ENCODE data around the gene MFNG. TPM values are rescaled to one million over a fixed set of nuclear protein-coding genes. Genes with fewer than 3 reads are reported as not detected.

MFNG gene
- total RNA-seq, 3 donors from 2014 or later = 11.3 to 16.1 (median 13.7) TPM

- Histone ChIP-seq H3K36me3 (ENCODE audit: low read depth) (no peaks in the 10 kb centered on the region), H3K4me3 (no peak overlapping the region), H3K9me3 (no peaks in the 10 kb centered on the region), H3K4me1 (ENCODE audit: low read depth) (no peaks in the 10 kb centered on the region)
- DNase-seq (no peak), ATAC-seq (no peak)
- intact Hi-C loops (cut with DNase I, micrococcal nuclease) = no loop called here
- TF ChIP-seq, protein P1, sequence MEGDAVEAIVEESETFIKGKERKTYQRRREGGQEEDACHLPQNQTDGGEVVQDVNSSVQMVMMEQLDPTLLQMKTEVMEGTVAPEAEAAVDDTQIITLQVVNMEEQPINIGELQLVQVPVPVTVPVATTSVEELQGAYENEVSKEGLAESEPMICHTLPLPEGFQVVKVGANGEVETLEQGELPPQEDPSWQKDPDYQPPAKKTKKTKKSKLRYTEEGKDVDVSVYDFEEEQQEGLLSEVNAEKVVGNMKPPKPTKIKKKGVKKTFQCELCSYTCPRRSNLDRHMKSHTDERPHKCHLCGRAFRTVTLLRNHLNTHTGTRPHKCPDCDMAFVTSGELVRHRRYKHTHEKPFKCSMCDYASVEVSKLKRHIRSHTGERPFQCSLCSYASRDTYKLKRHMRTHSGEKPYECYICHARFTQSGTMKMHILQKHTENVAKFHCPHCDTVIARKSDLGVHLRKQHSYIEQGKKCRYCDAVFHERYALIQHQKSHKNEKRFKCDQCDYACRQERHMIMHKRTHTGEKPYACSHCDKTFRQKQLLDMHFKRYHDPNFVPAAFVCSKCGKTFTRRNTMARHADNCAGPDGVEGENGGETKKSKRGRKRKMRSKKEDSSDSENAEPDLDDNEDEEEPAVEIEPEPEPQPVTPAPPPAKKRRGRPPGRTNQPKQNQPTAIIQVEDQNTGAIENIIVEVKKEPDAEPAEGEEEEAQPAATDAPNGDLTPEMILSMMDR (IDR thresholded peaks at IDR 0.05) = no peak
These were observed 9.5 kb downstream of the MFNG start for GRCh38 chr22:37476389-37477329.

- intact Hi-C loops (cut with DNase I, micrococcal nuclease) = no loop called here
These were observed 11.6 kb downstream of the MFNG start for GRCh38 chr22:37474447-37475090.

DNA sequence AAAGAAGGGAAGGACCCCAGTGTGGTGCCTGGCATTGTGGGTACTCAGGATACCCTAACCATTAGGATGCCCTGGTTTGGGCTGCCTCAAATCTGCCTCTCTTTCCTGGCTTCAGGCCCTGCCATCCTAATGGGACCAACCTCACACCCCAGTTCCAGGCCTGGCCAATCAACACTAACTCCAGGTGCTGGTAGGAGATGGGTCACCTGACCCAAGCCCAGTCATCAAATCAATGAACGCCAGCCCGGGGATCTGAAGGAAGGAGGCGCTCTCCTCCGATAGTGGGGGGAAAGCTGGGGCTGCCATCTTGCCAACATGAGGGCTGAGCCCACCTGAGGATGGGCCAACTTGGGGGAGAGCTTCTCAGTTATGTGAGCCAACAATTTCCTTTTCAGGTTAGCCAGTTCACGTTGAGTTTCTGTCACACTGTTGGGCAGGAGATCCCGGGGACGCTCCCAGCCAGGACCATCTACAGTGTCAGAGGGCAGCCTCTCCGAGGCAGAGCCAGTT is 12.7 kb downstream of the MFNG start:
- no peaks in the 10 kb centered on the region for H3K9me3 ChIP-seq
- ATAC-seq = no peak
- H3K4me3 ChIP-seq = no peak overlapping the region
- H3K4me1 ChIP-seq (ENCODE audit: low read depth) = no peaks in the 10 kb centered on the region
- DNase-seq = peak in 1 of 3 donors; percentile 14
- TF ChIP-seq, protein P1 (IDR thresholded peaks at IDR 0.05) = no peak
- H3K36me3 ChIP-seq (ENCODE audit: low read depth) = no peaks in the 10 kb centered on the region
- intact Hi-C loops (cut with DNase I, micrococcal nuclease) = no loop called here

More at GRCh38 chr22:37474447-37475090, 11.6 kb downstream of the MFNG start:
- no peak overlapping the region for H3K4me3 ChIP-seq
- TF ChIP-seq, protein P1 (IDR thresholded peaks at IDR 0.05) = no peak
- DNase-seq (peak in 1 of 3 donors; percentile 33), ATAC-seq (no peak)
- H3K4me1 ChIP-seq (ENCODE audit: low read depth) = no peaks in the 10 kb centered on the region
- H3K9me3 ChIP-seq = no peaks in the 10 kb centered on the region
- no peaks in the 10 kb centered on the region for H3K36me3 ChIP-seq (ENCODE audit: low read depth)

- ATAC-seq = peak; percentile 77
- intact Hi-C loops (cut with DNase I, micrococcal nuclease) = no loop called here
- TF ChIP-seq, protein P1 (IDR thresholded peaks at IDR 0.05) = peak; percentile 44
- H3K9me3 ChIP-seq = no peaks in the 10 kb centered on the region
- DNase-seq = peak in 2 of 3 donors; percentile 67 to 69
- no peaks in the 10 kb centered on the region for H3K36me3 ChIP-seq (ENCODE audit: low read depth)
- H3K4me1 ChIP-seq (ENCODE audit: low read depth) = no peaks in the 10 kb centered on the region
- H3K4me3 ChIP-seq = no peak overlapping the region
These were observed 13.7 kb downstream of the MFNG start for GRCh38 chr22:37472418-37473006.

DNA sequence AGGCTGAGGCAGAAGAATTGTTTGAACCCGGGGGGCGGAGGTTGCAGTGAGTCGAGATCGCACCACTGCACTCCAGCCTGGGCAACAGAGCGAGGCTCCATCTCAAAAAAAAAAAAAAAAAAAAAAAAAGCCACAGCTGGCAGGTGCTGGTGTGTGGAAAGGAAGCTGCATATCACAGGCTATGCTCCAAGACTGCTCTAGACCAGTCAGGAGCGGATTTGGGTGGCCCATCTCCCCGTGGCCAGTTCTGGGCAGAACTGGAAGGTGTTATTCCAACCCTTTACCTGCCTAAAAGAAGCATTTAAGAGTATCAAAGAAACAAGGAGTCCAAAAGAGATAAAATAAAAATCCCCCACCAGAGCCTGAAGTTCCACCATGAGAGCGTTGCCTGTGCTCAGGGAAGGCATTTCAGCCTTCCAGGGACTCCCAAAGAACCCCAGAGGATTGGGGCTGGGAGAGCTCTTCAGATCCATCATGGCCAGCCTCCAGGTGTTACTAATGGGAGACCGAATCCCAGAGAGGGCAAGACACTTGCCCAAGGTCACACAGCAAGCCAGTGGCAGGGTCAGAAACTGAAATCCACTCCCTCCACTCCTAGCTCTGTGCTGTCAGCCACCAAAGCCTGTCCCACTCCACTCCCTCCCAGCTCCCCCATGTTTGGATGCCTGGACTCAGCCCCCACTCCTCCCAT is 14.3 kb downstream of the MFNG start:
- no peak for ATAC-seq
- TF ChIP-seq, protein P1 (IDR thresholded peaks at IDR 0.05) = no peak

More for the DNA sequence above, 14.3 kb downstream of the MFNG start:
- intact Hi-C loops (cut with DNase I, micrococcal nuclease) = no loop called here
- H3K36me3 ChIP-seq (ENCODE audit: low read depth) = no peaks in the 10 kb centered on the region
- H3K4me1 ChIP-seq (ENCODE audit: low read depth) = no peaks in the 10 kb centered on the region
- H3K9me3 ChIP-seq = no peaks in the 10 kb centered on the region
- H3K4me3 ChIP-seq = no peak overlapping the region
- DNase-seq = no peak

Data from mucosa of descending colon (tissue), 3 donors.